GM19035 (cell line): ENCODE data around the gene CHRM4.
A peak's percentile ranks its signal among the peaks of the same experiment; 100 is the strongest.

Experiments used
- ATAC-seq: cut with Tn5 transposase; IDR thresholded peaks from one replicate; pipeline ENCODE4 v1.9.1; 2021; ENCODE audit not compliant: unreplicated experiment

CHRM4 gene

DNA sequence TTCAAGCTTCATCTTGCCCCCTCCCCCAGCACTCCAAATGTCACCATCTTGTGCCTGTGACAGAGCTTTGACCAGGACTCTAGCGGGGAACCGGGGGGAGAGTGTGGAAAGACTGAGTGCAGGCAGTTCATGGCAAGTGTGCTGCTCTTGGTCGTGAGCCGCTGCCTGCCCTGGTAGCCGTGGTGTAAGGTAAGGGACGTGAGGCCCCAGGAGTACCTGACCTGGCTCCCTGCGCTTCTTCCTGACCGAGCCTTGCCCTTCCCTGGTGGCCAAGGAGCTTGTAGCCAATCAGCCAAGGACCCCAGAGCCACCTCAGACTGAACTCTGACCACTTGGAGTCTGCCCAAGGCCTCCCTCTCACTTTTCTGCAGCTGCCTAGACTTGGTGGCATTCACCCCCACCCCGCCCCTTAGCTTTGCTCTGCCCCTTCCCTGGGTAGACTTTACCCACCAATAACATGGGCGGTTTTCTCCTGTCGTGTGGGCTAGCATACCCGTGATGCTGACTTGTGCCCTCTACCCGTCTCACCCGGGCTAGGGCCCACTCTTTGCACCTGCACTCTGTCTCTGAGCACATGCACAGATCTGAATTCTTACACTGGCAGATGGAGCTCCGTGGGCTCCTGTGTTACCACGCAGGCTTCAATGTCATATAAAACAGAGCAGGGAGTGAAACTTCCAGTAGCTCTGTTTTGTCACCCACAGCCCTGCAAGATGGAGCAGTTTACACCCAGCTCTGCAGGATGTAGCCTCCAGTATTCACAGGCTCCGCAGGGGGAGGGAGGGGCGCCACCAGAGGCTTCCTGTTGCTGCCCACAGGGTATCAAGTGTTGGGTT lies 42.8 kb downstream of the CHRM4 start:
- ATAC-seq = no peak

DNA sequence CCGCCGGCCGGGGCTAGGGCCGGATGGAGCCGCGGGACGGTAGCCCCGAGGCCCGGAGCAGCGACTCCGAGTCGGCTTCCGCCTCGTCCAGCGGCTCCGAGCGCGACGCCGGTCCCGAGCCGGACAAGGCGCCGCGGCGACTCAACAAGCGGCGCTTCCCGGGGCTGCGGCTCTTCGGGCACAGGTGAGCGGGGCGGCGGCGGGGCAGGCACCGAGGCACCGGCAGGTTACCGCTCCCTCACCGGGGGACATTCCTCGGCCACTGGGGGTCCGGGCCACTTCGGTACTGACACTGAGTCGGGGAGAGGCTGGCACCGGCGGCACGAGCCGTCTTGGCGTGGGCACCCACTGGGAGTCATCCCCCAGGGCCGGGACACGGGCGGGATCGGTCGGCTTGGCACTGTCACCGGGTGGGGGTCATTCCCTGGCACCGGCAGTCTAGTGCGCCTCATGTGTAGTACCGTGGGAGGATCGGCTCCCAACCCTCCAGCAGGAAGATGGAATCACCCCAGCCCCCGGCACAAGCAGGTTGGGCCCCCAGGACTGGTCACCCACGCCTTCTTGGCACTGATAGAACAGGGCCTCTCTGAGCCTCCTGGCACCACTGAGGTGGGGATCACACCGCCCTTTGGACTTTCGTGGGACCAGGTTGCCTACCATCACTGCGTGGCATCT lies 43.8 kb downstream of the CHRM4 start:
- ATAC-seq = peak; percentile 14

DNA sequence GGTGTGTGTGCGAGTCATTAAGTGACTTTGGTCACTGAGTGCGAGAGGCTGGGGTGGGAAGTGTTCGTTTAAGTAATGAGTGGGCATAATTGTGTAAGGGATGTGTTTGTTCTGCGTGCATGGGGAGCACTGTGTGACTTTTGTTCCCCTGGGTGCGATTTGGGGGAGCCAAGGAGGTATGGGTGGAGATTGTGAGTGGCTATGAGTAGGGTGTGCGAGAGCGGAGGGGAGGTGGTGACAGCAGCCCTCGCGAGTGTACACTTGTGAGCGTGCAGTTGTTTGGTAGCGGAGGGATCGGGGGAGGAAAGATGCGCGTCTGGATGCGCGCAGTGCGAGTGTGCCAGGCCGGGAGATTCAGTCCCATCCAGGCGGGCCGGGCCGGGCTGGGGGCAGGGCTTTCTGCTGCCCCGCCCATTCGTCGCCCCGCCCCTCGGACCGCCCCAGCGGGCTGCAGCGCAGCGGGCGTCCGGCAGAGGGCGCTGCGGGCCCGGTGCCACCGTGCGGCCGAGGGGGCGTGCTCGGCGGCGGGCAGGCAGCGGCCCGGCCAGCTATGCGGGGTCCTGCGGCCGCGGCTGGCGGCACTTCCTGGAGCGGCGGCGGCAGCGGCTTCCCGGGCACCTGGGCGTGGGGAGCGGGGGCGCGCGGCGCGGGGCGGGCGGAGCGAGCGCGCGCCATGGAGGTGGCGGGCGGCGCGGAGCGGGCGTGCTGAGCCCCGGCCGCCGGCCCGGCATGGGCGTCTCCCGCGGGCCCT lies 44.5 kb downstream of the CHRM4 start, which contains the start of gene DGKZ:
TSS of gene DGKZ (plus strand) at position 578 of the 751 bp plus-strand sequence. CDS start 197 bp downstream, outside the sequence.
- peak; percentile 68 for ATAC-seq

DNA sequence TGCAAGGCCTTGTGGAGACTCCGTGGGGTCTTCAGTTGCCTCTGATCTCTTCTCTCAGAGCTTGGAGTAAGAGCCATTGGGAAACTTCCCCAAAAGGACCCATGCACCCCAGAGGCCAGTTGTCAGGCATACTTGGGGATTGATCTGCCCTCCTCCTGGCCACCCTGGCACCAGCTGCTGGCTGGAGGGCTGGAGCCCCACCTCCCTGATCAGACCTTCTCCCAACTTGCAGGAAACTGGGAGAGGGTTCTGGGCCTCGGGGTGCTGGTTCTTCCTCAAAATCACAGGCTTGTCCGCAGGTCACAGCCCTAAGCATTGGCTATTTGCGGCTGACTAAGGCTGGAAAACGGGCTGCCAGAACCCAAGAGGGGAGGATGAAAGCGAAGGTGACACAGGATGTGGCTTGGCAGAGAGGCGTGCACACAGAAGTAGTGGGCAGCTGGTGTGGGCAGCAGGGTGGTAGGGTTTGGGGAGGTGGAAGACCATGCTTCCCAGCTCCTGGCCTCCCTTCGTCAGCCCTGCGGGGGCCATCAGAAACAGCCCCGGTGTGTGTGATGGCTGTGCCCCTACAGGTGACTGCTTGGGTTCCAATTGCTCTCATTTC lies 45.6 kb downstream of the CHRM4 start:
- ATAC-seq = no peak

DNA sequence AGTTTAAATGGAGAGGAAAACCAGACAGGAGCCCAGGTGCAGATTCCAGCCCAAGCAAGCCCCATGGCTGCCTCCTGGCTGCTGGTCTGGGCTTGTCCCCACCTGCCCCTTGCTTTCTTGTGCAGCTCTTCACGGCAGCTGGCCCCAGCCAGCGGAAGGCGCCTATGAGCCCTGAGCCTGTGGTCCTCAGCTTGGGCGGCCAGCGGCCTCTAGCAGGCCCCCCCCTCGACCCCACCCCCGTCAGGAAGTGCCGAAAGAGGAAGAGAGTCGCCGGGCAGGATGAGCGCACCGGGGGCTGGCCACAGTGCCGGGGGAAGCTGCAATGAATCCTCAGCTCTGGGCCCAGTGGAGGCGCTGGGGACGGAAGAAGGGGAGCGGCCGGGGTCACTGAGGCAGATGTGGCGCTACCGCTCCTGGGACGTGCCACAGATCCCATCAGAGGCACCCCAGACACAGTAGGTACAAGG lies 46.4 kb downstream of the CHRM4 start:
- no peak for ATAC-seq

DNA sequence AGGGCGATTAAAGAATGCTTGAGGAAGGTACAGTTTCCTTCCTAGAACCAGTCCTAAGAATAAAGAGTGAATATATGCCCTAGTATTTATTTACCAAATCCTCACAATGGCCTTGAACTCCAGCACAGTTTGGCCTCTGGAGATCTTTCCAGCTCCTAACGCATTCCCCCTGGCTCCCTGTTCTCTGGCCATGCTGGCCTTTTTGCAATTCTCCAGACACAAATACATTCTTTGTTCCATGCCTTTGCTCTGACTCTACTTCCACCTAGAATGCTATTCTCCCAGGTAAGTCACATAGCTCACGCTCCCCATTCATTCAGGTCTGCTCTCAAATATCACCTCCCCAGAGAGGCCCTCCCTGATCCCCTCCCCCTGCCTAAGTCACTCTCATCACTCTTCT lies 48.1 kb downstream of the CHRM4 start:
- no peak for ATAC-seq

DNA sequence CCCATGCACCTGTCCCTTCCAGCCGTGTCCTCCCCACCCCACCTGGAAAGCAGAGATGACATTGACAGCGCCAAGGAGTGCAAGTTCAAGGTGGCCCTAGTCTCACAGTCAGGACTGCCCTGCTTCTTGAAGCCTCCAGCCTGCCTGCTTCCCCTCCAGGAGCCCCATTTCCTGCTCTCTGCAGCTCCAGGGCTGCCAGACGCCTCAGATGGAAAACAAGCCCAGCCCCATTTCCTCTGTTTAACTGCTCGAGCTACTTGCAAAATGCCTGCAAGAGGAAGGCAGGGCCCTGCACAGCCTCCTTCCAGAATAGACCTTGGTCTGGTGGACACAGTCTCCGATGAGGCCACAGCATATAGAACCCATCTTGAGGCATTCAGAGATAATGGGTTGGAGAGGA lies 49.3 kb downstream of the CHRM4 start:
- ATAC-seq = no peak

DNA sequence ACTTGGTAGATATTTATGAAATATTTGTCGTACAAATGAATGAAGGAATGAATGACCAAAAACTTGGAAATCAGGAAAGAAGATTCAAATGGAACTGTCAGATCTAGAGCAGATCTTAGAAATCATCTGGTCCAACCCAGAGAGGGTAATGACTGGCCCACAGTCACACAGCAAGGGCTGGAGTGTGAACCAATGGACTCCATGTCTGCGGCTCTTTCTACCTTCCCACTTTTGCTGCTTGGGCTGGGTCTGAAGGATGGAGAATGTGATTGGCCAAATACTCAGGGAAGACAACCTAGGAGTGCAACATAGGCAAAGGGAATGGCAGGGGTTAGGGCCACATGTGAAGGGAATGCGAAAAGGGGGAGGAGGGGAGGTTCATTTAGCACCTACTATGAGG lies 50.1 kb downstream of the CHRM4 start:
- ATAC-seq = no peak

DNA sequence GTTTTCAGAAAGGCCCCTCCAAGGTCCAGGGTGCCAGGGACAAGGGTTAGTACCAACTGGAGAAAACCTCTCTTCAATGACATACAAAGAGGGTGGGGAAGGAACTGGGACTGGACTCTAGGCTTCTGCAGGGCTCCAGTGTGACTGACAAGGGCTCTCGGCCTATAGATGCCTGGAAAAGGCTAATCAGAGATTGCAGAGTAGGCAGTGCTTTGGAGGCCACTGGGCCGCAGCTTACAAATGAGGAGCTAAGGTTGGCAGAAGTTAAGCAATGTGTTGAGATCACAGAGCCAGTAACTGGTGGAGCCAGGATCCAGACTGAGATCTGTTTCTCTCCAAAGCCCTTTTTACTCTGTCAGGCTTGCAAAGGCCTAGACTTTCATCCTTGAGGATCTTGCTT lies 51.8 kb downstream of the CHRM4 start:
- no peak for ATAC-seq

DNA sequence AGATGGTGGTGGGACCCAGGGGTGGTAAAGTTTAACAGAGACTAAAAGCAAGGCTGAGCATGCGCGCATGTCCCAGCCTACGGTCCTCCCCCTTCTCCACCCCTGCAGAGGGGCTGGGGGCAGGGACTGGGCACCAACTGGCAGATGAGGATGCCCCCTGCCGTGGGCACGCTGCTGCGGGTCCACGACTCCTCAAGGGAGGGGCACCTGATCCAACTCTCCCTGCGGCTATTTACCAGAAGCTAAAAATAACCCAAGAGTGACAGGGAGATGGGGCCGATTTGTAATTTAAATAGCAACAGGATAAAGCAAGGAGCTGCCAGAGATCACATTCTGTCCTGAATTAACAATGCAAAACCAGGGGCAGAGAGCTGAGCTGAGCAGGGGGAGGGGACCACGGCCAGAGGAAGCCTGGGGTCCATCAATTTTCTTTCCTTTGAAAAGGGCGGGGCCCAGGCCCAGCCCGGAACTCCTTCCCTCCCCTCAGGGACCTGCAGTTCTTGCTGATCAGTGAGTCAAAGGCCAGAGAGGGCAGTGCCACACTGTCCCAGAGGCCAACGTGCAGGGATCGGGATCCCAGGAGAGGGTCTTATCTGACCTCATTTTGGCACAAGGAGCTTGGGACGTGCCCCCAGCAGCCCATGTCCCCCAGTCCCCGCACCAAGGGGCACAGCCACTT lies 52.4 kb downstream of the CHRM4 start:
- no peak for ATAC-seq

DNA sequence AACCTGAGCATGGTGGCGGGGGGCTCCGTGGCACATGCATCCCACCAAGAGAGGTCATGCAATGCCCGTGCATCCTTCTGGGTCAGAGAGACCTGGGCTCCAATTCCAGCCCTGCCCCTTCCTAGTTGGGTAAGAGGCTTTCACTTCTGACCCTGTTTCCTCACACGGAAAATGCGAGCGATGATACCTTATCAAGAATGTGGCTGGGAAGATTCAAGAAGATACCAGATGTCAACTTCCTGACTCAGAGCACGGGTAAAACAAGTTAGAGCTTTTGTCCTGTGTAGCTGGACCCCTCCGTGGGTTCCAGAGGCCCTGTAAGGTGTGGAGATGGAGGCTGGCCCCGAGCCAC lies 53.0 kb downstream of the CHRM4 start:
- ATAC-seq = no peak

DNA sequence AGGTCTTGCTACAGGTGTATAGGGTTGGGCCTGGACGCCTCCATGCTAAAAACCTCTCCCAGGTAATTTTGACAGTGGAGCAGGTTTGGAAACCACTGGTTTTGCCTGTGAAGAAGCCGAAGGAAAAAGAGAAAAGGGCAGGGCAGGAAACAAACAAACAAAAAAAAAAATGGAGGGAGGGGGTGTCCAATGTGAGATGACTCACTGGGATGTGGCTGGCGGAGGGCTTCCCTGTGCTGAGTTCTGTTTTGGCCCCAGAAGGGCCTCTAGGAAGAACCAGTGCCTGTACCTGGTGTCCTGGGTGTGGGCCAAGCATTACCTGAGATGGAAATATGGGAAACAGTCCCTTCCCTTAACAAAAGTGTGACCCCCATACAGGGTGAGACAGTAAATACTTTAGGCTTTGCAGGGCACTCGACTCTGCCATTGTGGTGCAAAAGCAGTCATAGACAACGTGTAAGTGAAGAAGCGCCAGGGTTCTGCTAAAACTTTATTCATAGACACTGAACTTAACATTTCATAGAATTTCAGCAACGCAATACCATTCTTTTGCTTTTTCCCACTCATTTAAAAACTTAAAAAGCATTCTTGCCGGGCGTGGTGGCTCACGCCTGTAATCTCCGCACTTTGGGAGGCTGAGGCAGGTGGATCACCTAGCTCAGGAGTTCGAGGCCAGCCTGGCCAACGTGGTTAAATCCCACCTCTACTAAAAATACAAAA lies 53.8 kb downstream of the CHRM4 start:
- ATAC-seq = no peak

DNA sequence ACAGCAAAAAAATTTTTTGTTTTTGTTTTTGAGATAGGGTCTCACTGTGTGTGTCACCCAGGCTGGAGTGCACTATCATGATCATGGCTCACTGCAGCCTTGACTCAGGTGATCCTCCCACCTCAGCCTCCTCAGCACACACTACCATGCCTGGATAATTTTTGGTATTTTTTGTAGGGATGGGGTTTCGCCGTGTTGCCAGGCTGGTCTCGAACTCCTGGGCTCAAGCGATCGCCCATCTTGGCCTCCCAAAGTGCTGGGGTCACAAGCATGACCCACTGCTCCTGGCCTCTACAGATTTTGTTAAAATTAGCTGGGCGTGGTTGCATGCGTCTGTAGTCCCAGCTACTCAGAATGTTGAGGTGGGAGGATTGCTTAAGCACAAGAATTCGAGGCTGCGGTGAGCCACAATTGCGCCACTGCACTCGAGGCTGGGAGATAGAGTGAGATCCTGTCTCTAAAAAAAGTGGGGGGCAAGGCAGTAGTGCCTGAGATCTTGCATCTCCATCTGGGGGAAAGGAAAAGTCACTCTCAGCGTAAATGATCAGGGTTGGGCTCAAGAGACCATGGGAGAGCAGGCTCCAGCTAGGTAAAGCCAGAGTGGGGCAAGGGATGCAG lies 54.9 kb downstream of the CHRM4 start:
- ATAC-seq = no peak

DNA sequence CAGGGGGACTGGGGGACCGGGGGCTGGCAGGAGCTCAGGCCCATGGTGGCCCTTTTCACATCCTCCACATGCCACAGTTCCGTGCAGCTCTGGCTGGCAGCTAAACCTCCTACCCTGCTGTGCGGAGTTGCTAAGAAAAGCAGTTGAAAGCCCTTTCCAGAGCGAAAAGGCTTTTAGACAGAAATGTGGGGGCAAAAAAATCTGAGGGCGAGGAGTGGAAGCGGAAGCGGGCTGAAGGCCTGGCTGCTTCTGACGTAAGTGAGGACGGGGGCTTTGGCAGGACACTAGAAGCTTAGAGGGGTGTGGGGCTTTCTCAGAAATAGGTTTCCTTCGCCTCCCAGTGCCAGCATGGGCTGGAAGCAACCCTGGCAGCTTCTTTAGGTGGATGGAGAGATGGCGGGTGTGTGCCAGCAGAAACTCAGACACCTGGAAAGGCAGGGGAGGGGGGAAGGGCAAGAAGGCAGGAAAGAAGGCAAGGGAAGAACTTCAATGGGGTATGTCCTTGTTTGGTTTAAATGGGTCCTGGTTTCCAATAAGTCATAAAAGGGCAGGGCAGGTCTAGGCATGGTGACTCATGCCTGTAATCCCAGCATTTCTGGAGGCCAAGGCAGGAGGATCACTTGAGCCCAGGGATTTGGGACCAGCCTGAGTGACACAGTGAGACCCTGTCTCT lies 55.5 kb downstream of the CHRM4 start:
- ATAC-seq = no peak

DNA sequence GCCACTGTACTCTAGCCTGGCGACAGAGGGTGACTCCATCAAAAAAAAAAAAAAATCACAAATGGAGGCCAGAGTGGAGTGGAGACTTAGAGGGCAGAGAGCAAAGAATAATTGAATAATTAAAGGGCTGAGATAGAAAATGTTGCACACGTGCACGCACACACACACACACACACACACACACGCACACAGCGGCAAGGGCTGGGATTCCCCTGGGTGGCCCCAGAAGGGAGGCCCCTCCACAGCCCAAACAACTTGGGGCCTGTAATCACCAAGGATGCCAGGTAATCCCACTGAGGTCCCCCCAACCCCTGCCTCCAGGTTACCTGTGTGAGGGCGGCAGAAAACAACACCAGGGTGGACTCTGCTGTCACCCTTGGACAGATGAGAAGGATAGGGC lies 56.3 kb downstream of the CHRM4 start:
- no peak for ATAC-seq

DNA sequence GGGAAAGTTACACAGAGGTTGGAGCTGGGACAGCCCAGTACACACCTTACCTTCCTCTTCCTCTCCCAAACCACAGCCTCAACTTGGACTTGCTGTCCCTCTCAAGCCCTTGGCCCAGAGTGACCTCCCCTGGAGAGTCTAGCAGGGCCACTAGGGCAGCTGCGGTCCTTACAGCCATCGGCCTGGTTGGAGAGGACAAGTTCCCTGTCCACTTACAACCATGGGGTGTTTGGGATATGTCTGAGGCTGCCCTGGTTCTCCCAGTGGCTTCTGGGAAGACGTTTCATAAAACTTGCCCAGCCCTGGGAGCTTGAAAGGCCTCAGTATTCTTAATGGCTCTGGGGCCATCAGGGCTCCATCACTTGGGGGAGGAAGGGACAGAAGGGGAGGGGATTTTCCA lies 57.4 kb downstream of the CHRM4 start:
- ATAC-seq = no peak
